ENCODE data around the gene EMILIN2.
"Not testable (repeated sequence)": the region's sequence is repeated elsewhere in the genome, so short reads cannot be mapped to it uniquely, and the experiment has no call there.

Gene EMILIN2

DNA sequence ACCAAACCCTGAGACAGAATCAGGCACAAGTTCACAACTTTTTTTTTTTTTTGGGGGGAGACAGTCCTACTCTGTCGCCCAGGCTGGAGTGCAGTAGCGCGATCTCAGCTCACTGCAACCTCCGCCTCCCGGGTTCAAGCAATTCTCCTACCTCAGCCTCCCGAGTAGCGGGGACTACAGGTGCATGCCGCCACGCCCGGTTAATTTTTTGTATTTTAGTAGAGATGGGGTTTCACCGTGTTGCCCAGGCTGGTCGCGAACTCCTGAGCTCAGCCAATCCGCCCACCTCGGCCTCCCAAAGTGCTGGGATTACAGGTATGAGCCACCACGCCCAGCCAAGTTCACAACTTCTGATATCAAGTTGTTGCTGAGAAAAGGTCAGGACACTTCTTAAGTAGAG is 68.7 kb downstream of the EMILIN2 start:
- DNase-seq (ENCODE audit: low spot score): not testable (repeated sequence)

DNA sequence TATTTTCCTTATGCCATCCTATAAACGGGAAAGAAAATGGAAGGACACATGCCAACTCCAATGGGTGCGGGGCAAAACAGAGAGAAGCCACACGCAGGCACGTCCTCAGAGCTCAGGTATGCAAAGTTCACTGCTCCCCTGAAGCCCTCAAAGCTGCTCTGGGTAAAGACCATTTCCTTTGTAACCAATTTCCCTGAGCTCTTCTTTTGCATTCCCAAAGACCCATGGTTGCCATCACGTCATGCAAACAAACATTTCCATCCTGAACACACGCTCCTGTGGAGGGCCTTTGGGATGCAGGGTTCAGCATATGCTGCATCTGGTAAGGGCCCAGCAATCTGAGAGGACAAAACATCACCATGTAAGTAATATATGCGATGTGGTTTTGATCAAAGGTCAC is 69.4 kb downstream of the EMILIN2 start:
- DNase-seq (ENCODE audit: low spot score): no peak

- DNase-seq (ENCODE audit: low spot score): no peak
Observed at GRCh38 chr18:2917259-2918047, 70.6 kb downstream of the EMILIN2 start.

- no peak for DNase-seq (ENCODE audit: low spot score)
Observed at GRCh38 chr18:2918761-2919550, 72.2 kb downstream of the EMILIN2 start.

DNA sequence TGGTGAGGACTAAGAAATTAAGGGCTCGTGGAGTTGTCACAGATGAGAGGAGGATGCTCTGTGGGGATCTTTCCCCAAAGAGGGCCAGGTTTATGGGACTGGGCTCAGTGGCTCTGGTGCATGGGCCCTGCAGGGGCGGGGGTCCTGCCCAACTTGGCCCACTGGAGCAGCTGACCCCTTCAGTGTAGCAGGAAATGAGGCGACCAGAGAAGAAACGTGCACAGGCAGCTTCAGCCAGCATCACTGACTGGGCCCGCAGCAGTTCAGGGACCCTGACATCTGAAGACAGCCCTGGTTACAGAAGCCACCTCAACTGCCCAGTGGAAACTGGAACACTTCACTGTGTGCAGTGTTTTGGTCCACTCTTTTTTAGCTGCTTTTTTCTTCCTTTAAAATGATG is 72.8 kb downstream of the EMILIN2 start:
- no peak for DNase-seq (ENCODE audit: low spot score)

DNA sequence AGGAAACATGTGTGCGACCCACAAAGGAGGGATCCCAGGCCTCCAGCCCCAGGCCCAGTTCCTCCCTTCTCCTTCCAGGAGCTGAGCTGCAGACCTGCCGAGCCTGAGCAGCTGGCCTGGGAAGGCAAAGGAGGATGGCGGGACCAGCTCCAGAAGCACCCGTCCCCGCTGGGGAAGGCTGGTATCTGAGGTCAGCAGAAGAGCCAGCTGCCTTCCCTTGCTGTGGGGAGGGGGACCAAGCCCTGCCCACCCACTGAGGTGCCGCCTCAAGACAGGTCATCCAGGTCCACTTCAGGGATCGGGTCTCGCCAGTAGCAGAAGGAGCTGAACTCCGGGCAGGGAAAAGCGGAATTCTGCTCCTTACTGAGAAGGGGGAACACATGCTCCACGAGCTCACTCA is 73.2 kb downstream of the EMILIN2 start:
- no peak for DNase-seq (ENCODE audit: low spot score)

DNA sequence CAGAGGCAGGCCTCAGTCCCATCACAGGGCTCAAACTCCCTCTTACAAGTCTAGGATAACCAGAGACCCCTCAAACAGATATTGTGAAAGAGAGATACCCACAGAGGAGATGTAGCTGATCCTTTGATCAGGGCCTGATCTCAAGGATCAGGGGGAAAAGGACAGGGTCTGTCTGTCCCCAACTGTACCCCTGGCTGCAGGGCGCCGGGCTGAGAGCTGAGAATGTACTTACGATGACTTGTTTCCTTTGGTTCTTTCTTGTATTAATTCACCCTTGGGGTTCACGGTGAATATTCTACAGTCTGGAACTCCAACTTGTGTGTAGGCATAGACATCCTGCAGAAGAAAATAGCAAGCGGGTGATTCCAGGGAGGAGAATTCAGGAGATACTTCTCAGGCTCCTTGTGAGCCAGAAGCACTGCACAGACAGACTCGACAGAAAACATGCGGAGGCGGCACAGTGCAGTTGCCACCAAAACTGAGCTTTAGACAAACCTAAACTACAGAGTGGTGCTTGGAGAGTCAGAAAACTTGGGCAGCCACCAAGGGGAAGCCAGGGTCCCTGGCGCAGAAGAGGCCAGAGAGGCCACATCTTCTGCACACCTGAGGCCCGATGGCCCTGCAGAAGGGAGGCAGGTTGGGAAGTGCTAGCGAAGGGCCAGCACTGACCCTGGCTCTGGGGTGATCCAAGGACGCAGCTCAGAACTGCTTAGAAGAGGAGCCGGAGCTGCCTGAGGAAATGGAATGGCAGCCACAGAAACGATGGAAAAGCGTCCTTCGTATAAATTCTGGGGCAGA is 73.9 kb downstream of the EMILIN2 start:
- no peak for DNase-seq (ENCODE audit: low spot score)

DNA sequence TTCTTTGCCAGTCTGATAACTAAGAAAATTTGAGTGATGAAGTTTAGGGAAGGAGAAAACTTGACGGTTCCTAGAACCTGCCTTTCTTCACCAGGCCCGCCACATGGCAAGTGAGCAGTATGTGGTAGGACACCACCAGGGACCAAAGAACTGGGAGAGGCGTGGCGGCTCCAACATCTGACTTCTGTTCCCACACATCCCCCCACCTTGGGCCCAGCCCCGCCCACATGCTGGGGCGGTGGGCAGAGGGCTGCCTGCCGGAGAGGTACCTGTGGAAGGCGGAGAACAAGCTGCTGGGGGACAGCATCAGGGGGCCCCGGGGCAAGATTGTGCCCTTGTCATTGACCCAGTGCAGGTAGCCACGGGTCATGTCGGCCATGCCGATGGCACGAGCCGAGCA is 75.0 kb downstream of the EMILIN2 start:
- DNase-seq (ENCODE audit: low spot score): no peak

- no peak for DNase-seq (ENCODE audit: low spot score)
Observed at GRCh38 chr18:2923464-2923863, 76.7 kb downstream of the EMILIN2 start.

GRCh38 chr18:2924920-2925319 is 78.1 kb downstream of the EMILIN2 start:
- no peak for DNase-seq (ENCODE audit: low spot score)

- no peak for DNase-seq (ENCODE audit: low spot score)
Observed at GRCh38 chr18:2926528-2926927, 79.7 kb downstream of the EMILIN2 start.

- no peak for DNase-seq (ENCODE audit: low spot score)
Observed at GRCh38 chr18:2927745-2928144, 80.9 kb downstream of the EMILIN2 start.

- peak; percentile 56 for DNase-seq (ENCODE audit: low spot score)
Observed at GRCh38 chr18:2932247-2933181, 85.7 kb downstream of the EMILIN2 start.

DNA sequence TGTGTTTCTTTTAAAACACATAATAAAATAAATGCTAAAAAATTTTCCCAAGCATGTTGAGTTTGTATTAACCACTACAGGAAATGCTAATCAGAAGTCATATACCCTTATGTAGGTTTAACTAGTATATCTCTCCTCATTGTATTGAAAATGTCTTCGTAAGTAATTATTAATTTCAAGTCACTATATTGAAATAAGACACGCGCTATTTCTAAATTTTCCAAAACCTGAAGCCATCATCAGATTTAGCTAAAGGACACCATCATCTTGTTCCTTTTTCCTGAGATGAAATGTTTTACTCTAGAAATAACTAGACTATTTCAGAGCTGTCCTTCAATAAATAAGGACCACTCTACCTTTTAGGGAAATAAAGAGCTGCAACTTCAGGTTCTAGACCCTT is 87.2 kb downstream of the EMILIN2 start:
- DNase-seq (ENCODE audit: low spot score): no peak

GRCh38 chr18:2935438-2936192 is 88.8 kb downstream of the EMILIN2 start:
- no peak for DNase-seq (ENCODE audit: low spot score)

DNA sequence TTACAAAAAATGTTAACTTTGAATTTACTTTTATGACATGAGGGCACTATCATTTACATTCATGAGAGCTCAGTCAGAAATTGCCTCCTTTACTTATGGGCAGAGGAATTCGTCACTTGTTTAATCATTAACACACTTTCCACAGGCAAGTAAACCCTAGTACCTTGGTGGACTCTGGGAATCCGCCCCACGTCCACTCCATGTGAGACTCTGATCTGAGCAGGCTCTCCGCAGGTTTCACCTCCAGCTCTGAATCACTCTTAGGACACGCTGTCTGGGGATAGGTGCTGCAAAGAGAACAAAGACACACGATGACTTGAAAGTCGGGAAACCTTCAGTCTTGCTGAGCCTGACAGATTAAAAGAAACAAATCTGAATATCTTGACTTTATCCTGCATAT is 92.5 kb downstream of the EMILIN2 start:
- DNase-seq (ENCODE audit: low spot score): peak; percentile 91

DNA sequence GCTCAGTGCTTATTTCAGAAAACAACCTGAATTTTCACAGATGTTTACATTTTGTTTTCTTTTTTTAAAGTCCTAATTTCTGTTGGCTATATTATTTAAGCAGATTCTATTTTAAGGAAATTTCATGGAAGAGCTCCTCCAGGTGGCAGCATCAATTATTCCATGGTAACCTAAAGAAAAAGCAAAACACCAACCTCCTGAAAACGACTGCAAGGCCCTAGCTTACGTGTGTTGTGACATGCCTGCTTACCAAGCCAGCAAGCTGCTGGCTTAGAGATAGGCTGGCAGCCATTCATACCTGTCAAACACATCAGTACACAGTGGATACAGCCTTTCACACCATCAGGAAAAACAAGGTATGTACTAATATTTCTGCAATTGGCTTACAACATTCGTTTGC is 101.2 kb downstream of the EMILIN2 start:
- DNase-seq (ENCODE audit: low spot score): peak; percentile 28

- no peak for DNase-seq (ENCODE audit: low spot score)
Observed at GRCh38 chr18:2952605-2953004, 105.8 kb downstream of the EMILIN2 start.

GRCh38 chr18:2953935-2954653 is 107.3 kb downstream of the EMILIN2 start:
- DNase-seq (ENCODE audit: low spot score): no peak
